Fibroblast of lung (primary cell): ENCODE measurements around the gene EXOC2. TPM values are rescaled to one million over a fixed set of nuclear protein-coding genes. Genes with fewer than 3 reads are reported as not detected.

Experiments
- DNase-seq, 2 donors: peaks; one replicate each; pipeline versions ENCODE4 v3.0.0 to v3.0.0-alpha.2; 2010; ENCODE audit warnings: low read depth in 2 of 2
- H2AFZ ChIP-seq: 2 replicates; pipeline ENCODE4 v1.5.1; 2012; ENCODE audit warnings: low read length, control low read depth, inconsistent platforms
- H3K27ac ChIP-seq: 2 replicates; pipeline ENCODE4 v1.5.1; 2011; ENCODE audit warnings: low read length, control low read depth; ENCODE audit not compliant: insufficient read depth
- H3K27me3 ChIP-seq: 2 replicates; pipeline ENCODE4 v1.5.1; 2011; ENCODE audit warnings: mild to moderate bottlenecking, low read length; ENCODE audit not compliant: control insufficient read depth, insufficient read depth
- H3K36me3 ChIP-seq: 2 replicates; pipeline ENCODE4 v1.5.1; 2011; ENCODE audit warnings: low read length; ENCODE audit not compliant: control insufficient read depth, insufficient read depth
- H3K4me1 ChIP-seq: 2 replicates; pipeline ENCODE4 v1.5.1; 2011; ENCODE audit warnings: low read length; ENCODE audit not compliant: control insufficient read depth, insufficient read depth; ENCODE audit errors: extremely low read depth
- H3K4me2 ChIP-seq: 2 replicates; pipeline ENCODE4 v1.5.1; 2011; ENCODE audit warnings: low read length, control low read depth; ENCODE audit not compliant: insufficient read depth; ENCODE audit errors: extremely low read depth
- H3K4me3 ChIP-seq, 4 experiments: fragments of 200-600 bp in 1 of 4; sonication (generic) in 1 of 4; replicated peaks in 1 of 4; 2 replicates each; pipeline ENCODE4 v1.5.1; 2011 to 2016; ENCODE audit warnings: low read length in 4 of 4, low read depth in 3 of 4, mild to moderate bottlenecking in 3 of 4, control low read depth in 2 of 4, inconsistent platforms in 1 of 4, mixed read lengths in 1 of 4; ENCODE audit not compliant: insufficient read depth in 1 of 4; ENCODE audit errors: control extremely low read depth in 1 of 4
- H3K79me2 ChIP-seq: 2 replicates; pipeline ENCODE4 v1.5.1; 2012; ENCODE audit warnings: mild to moderate bottlenecking, low read length, inconsistent platforms; ENCODE audit not compliant: control insufficient read depth, insufficient read depth
- H3K9ac ChIP-seq: 2 replicates; pipeline ENCODE4 v1.5.1; 2011; ENCODE audit warnings: mild to moderate bottlenecking, low read length, control low read depth; ENCODE audit not compliant: insufficient read depth
- H3K9me3 ChIP-seq: 2 replicates; pipeline ENCODE4 v1.5.1; 2012; ENCODE audit warnings: low read depth, low read length; ENCODE audit not compliant: control insufficient read depth, insufficient read depth
- H4K20me1 ChIP-seq: 2 replicates; pipeline ENCODE4 v1.5.1; 2011; ENCODE audit warnings: low read length; ENCODE audit not compliant: control insufficient read depth, insufficient read depth; ENCODE audit errors: extremely low read depth
- EZH2 ChIP-seq: IDR thresholded peaks from 2 replicates; pipeline ENCODE4 v1.5.1; 2012; ENCODE audit warnings: low read length, control low read depth, mild to moderate bottlenecking; ENCODE audit errors: missing control alignments
- polyA plus RNA-seq, 2 donors: library from polyadenylated mRNA; depleted of rRNA in 1 of 2; stranded (reverse) in 1 of 2; unstranded in 1 of 2; fragments of >200 nt; gene quantifications; 2 replicates each; pipeline ENCODE4 v1.2.1, GENCODE V29; 2011 to 2012; ENCODE audit warnings: missing spikeins in 1 of 2
- total RNA-seq: library from RNA; depleted of rRNA; stranded (reverse); fragments of >200 nt; gene quantifications from 2 replicates; pipeline ENCODE4 v1.2.1, GENCODE V29; 2014
- TF ChIP-seq, protein P1 (sequence below), 2 donors: IDR thresholded peaks in 1 of 2; conservative IDR thresholded peaks in 1 of 2; 1 replicate in 1 of 2; 2 replicates in 1 of 2; pipeline ENCODE4 v1.5.1; 2011 to 2012; ENCODE audit warnings: low read length in 2 of 2, control low read depth in 1 of 2, inconsistent platforms in 1 of 2, low read depth in 1 of 2, mild to moderate bottlenecking in 1 of 2

EXOC2 gene
- total and polyA plus RNA-seq, 2 donors (not counting 1 experiment from before 2014, with no cell fraction given) = 19.7 to 42.3 TPM

DNA sequence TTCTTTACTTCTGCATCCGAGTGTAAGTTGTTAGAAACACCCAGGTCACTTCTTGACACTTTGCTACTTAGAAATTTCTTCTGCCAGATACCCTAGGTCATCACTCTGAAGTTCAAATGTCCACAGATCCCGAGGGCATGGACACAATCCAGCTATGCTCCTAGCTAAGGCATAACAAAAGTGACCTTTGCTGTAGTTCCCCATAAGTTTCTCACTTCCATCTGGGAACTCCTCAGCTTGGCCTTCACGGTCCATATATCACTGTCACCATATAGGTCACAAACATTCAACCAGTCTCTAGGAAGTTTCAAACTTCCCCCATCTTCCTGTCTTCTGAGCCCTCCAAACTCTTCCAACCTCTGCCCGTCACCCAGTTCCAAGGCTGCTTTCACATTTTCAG is 236.1 kb downstream of the EXOC2 start:
- DNase-seq = no peak
- Histone ChIP-seq H3K27ac (no peak overlapping the region), H3K4me3 (no peak overlapping the region), H3K36me3 (no peaks in the 10 kb centered on the region), H3K9me3 (no peaks in the 10 kb centered on the region), H4K20me1 (no peaks in the 10 kb centered on the region), H3K9ac (no peak overlapping the region), H3K27me3 (no peaks in the 10 kb centered on the region), H3K79me2 (no peaks in the 10 kb centered on the region), H3K4me1 (no peaks in the 10 kb centered on the region), H2AFZ (no peak overlapping the region), H3K4me2 (no peak overlapping the region)
- TF ChIP-seq, protein P1, sequence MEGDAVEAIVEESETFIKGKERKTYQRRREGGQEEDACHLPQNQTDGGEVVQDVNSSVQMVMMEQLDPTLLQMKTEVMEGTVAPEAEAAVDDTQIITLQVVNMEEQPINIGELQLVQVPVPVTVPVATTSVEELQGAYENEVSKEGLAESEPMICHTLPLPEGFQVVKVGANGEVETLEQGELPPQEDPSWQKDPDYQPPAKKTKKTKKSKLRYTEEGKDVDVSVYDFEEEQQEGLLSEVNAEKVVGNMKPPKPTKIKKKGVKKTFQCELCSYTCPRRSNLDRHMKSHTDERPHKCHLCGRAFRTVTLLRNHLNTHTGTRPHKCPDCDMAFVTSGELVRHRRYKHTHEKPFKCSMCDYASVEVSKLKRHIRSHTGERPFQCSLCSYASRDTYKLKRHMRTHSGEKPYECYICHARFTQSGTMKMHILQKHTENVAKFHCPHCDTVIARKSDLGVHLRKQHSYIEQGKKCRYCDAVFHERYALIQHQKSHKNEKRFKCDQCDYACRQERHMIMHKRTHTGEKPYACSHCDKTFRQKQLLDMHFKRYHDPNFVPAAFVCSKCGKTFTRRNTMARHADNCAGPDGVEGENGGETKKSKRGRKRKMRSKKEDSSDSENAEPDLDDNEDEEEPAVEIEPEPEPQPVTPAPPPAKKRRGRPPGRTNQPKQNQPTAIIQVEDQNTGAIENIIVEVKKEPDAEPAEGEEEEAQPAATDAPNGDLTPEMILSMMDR (conservative IDR thresholded peaks at IDR 0.05 in 1 of 2, IDR thresholded peaks at IDR 0.05 in 1 of 2; ENCODE audit: low read depth in 1 of 2, low read length in 2 of 2) = no peak

- Histone ChIP-seq H3K27ac (no peak overlapping the region), H3K4me3 (no peak overlapping the region), H3K9ac (no peak overlapping the region), H3K4me2 (no peak overlapping the region), H3K27me3 (no peaks in the 10 kb centered on the region), H4K20me1 (no peaks in the 10 kb centered on the region), H3K79me2 (no peaks in the 10 kb centered on the region), H3K36me3 (no peaks in the 10 kb centered on the region), H2AFZ (no peak overlapping the region), H3K4me1 (no peaks in the 10 kb centered on the region), H3K9me3 (no peaks in the 10 kb centered on the region)
- no peak for DNase-seq
- TF ChIP-seq, protein P1 (conservative IDR thresholded peaks at IDR 0.05 in 1 of 2, IDR thresholded peaks at IDR 0.05 in 1 of 2; ENCODE audit: low read depth in 1 of 2, low read length in 2 of 2) = no peak
- no peak for TF ChIP-seq EZH2
Measured at GRCh38 chr6:456358-456867, 236.5 kb downstream of the EXOC2 start.

DNA sequence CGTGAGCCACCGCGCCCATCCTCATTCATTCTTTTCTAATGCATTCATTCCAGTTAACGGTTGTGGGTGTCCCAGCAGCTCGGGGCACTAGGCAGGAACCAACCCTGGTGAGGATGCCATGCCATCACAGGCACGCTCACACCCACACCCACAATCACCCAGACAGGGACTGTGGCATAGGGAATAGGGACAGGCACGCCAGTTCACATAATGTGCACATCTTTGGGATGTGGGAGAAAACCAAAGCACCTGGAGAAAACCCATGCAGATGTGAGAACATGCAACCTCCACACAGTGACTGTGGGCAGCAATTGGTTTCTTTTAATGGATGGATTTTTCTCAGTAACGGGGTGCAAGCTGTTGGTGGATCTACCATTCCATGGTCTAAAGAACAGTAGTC is 237.1 kb downstream of the EXOC2 start:
- Histone ChIP-seq H3K79me2 (no peaks in the 10 kb centered on the region), H3K9me3 (no peaks in the 10 kb centered on the region), H2AFZ (no peak overlapping the region), H3K4me3 (no peak overlapping the region), H3K27ac (no peak overlapping the region), H3K9ac (no peak overlapping the region), H3K4me2 (no peak overlapping the region), H3K36me3 (no peaks in the 10 kb centered on the region), H3K4me1 (no peaks in the 10 kb centered on the region), H4K20me1 (no peaks in the 10 kb centered on the region), H3K27me3 (no peaks in the 10 kb centered on the region)
- no peak for TF ChIP-seq EZH2
- TF ChIP-seq, protein P1 (conservative IDR thresholded peaks at IDR 0.05 in 1 of 2, IDR thresholded peaks at IDR 0.05 in 1 of 2; ENCODE audit: low read depth in 1 of 2, low read length in 2 of 2) = no peak
- no peak for DNase-seq
